ENCODE measurements around the gene OGFOD2. TPM values are rescaled to one million over a fixed set of nuclear protein-coding genes. Genes with fewer than 3 reads are reported as not detected.

OGFOD2 gene
- total and polyA plus RNA-seq, 4 donors, result 8.0 to 18.6 (median 12.3) TPM

DNA sequence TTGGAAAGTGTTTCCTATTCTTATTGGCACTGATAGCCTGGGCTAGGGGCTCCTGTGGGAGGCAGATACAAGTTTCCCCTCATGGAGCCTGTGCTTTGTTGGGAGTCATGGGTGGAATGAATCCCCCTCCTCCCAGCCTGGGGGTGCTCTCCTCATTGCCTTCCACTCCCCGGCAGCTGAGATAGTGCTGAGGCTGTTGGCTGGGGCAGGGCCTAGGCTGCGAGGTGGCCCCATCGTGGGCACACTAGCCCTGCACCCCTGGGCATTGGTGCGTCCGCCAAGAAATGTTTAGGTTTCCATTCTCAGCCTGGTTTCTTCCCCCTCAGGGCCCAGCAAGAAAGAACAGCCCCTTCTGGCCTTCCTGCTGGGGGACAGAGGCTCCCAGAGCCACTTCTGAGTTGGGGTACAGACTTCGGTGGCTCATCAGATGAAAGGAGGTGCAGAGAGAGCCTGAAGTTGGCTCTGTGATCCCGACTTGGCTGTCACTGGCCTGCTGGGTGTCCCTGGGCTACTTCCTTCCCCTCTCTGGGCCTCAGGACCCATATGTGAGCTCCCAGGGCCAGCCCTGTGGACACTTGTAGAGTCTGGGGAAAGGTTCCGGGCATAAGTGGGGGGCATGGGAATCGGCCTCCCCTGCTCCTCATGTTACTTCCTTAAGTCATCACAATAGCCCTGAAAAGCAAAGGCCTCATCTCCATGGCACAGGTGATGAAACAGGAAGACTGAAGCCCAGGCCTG, 2.8 kb downstream of the OGFOD2 start:
- Histone ChIP-seq H3K4me3 (ENCODE audit: low read depth in 1 of 3, low read length in 3 of 3) (no peak overlapping the region), H3K9me3 (ENCODE audit: control insufficient read depth in 4 of 4, low read length in 3 of 4) (no peaks in the 10 kb centered on the region), H3K9ac (ENCODE audit: low read depth in 1 of 2, low read length in 2 of 2) (no peak overlapping the region), H3K27me3 (ENCODE audit: control insufficient read depth in 4 of 4, insufficient read depth in 4 of 4, low read length in 3 of 4) (no peaks in the 10 kb centered on the region), H3K36me3 (ENCODE audit: control insufficient read depth in 4 of 4, insufficient read depth in 3 of 4, low read depth in 1 of 4, low read length in 3 of 4) (peaks cover 0 to 3% (median 2%) of the 10 kb centered on the region in 4 donors), H3K27ac (ENCODE audit: low read depth in 1 of 2, low read length in 2 of 2) (no peak overlapping the region), H3K4me1 (ENCODE audit: control insufficient read depth in 4 of 4, insufficient read depth in 4 of 4, low read length in 3 of 4) (peaks cover 4 to 74% (median 58%) of the 10 kb centered on the region in 4 donors)
- no peak for TF ChIP-seq FOXA1 (IDR thresholded peaks at IDR 0.05)
- TF ChIP-seq RXRA (IDR thresholded peaks at IDR 0.05), result no peak
- TF ChIP-seq, protein P1, sequence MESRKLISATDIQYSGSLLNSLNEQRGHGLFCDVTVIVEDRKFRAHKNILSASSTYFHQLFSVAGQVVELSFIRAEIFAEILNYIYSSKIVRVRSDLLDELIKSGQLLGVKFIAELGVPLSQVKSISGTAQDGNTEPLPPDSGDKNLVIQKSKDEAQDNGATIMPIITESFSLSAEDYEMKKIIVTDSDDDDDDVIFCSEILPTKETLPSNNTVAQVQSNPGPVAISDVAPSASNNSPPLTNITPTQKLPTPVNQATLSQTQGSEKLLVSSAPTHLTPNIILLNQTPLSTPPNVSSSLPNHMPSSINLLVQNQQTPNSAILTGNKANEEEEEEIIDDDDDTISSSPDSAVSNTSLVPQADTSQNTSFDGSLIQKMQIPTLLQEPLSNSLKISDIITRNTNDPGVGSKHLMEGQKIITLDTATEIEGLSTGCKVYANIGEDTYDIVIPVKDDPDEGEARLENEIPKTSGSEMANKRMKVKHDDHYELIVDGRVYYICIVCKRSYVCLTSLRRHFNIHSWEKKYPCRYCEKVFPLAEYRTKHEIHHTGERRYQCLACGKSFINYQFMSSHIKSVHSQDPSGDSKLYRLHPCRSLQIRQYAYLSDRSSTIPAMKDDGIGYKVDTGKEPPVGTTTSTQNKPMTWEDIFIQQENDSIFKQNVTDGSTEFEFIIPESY (IDR thresholded peaks at IDR 0.05), result no peak
- TF ChIP-seq, protein P2, sequence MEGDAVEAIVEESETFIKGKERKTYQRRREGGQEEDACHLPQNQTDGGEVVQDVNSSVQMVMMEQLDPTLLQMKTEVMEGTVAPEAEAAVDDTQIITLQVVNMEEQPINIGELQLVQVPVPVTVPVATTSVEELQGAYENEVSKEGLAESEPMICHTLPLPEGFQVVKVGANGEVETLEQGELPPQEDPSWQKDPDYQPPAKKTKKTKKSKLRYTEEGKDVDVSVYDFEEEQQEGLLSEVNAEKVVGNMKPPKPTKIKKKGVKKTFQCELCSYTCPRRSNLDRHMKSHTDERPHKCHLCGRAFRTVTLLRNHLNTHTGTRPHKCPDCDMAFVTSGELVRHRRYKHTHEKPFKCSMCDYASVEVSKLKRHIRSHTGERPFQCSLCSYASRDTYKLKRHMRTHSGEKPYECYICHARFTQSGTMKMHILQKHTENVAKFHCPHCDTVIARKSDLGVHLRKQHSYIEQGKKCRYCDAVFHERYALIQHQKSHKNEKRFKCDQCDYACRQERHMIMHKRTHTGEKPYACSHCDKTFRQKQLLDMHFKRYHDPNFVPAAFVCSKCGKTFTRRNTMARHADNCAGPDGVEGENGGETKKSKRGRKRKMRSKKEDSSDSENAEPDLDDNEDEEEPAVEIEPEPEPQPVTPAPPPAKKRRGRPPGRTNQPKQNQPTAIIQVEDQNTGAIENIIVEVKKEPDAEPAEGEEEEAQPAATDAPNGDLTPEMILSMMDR (IDR thresholded peaks at IDR 0.05; ENCODE audit: low read depth, low read length, missing input control), result no peak
- TF ChIP-seq HNF4A (conservative IDR thresholded peaks at IDR 0.05), result no peak
- TF ChIP-seq YY1 (IDR thresholded peaks at IDR 0.05), result no peak
- TF ChIP-seq RAD21 (IDR thresholded peaks at IDR 0.05), result no peak
- 93% methylated on average over 9 of the region's 9 CpGs for WGBS
- no peak for DNase-seq (ENCODE audit: low spot score)

DNA sequence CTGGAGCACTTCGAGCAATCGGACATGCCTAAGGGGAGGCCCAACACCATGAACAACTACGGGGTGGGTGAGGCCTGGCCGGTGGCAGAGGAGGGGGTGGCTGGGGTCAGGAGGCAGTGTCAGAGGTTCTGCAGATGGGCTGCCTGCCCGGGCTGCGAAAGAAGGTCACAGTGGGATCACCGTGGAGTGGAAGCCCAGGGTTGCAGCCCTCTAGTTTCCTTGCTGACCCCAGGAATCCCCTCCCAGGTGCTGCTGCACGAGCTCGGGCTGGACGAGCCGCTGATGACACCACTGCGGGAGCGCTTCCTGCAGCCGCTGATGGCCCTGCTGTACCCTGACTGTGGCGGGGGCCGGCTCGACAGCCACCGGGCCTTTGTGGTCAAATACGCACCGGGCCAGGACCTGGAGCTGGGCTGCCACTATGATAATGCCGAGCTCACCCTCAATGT, 3.5 kb downstream of the OGFOD2 start:
- DNase-seq (ENCODE audit: low spot score), result no peak
- Histone ChIP-seq H3K36me3 (ENCODE audit: control insufficient read depth in 4 of 4, insufficient read depth in 3 of 4, low read depth in 1 of 4, low read length in 3 of 4) (peaks cover 0 to 8% (median 2%) of the 10 kb centered on the region in 4 donors), H3K4me1 (ENCODE audit: control insufficient read depth in 4 of 4, insufficient read depth in 4 of 4, low read length in 3 of 4) (peaks cover 4 to 80% (median 65%) of the 10 kb centered on the region in 4 donors), H3K27ac (ENCODE audit: low read depth in 1 of 2, low read length in 2 of 2) (no peak overlapping the region), H3K9me3 (ENCODE audit: control insufficient read depth in 4 of 4, low read length in 3 of 4) (no peaks in the 10 kb centered on the region), H3K9ac (ENCODE audit: low read depth in 1 of 2, low read length in 2 of 2) (no peak overlapping the region), H3K4me3 (ENCODE audit: low read depth in 1 of 3, low read length in 3 of 3) (no peak overlapping the region), H3K27me3 (ENCODE audit: control insufficient read depth in 4 of 4, insufficient read depth in 4 of 4, low read length in 3 of 4) (no peaks in the 10 kb centered on the region)
- TF ChIP-seq RAD21 (IDR thresholded peaks at IDR 0.05) (no peak), NR2F2 (IDR thresholded peaks at IDR 0.05) (no peak), SP1 (IDR thresholded peaks at IDR 0.05) (no peak), FOXA1 (IDR thresholded peaks at IDR 0.05) (no peak), HNF4G (IDR thresholded peaks at IDR 0.05) (no peak), RXRA (IDR thresholded peaks at IDR 0.05) (no peak), TAF1 (conservative IDR thresholded peaks at IDR 0.05) (no peak), FOXA2 (IDR thresholded peaks at IDR 0.05) (no peak), HNF4A (conservative IDR thresholded peaks at IDR 0.05) (no peak), JUND (IDR thresholded peaks at IDR 0.05) (no peak), GABPA (IDR thresholded peaks at IDR 0.05 in 1 of 2, conservative IDR thresholded peaks at IDR 0.05 in 1 of 2) (no peak), YY1 (IDR thresholded peaks at IDR 0.05) (no peak), EGR1 (IDR thresholded peaks at IDR 0.05; ENCODE audit: low read depth in 2 of 2) (no peak)
- TF ChIP-seq, protein P3, sequence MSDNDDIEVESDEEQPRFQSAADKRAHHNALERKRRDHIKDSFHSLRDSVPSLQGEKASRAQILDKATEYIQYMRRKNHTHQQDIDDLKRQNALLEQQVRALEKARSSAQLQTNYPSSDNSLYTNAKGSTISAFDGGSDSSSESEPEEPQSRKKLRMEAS (IDR thresholded peaks at IDR 0.05), result no peak
- TF ChIP-seq, protein P4, sequence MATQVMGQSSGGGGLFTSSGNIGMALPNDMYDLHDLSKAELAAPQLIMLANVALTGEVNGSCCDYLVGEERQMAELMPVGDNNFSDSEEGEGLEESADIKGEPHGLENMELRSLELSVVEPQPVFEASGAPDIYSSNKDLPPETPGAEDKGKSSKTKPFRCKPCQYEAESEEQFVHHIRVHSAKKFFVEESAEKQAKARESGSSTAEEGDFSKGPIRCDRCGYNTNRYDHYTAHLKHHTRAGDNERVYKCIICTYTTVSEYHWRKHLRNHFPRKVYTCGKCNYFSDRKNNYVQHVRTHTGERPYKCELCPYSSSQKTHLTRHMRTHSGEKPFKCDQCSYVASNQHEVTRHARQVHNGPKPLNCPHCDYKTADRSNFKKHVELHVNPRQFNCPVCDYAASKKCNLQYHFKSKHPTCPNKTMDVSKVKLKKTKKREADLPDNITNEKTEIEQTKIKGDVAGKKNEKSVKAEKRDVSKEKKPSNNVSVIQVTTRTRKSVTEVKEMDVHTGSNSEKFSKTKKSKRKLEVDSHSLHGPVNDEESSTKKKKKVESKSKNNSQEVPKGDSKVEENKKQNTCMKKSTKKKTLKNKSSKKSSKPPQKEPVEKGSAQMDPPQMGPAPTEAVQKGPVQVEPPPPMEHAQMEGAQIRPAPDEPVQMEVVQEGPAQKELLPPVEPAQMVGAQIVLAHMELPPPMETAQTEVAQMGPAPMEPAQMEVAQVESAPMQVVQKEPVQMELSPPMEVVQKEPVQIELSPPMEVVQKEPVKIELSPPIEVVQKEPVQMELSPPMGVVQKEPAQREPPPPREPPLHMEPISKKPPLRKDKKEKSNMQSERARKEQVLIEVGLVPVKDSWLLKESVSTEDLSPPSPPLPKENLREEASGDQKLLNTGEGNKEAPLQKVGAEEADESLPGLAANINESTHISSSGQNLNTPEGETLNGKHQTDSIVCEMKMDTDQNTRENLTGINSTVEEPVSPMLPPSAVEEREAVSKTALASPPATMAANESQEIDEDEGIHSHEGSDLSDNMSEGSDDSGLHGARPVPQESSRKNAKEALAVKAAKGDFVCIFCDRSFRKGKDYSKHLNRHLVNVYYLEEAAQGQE (IDR thresholded peaks at IDR 0.05), result no peak
- TF ChIP-seq, protein P2 (IDR thresholded peaks at IDR 0.05; ENCODE audit: low read depth, low read length, missing input control), result no peak
- TF ChIP-seq, protein P1 (IDR thresholded peaks at IDR 0.05), result no peak
- 91% methylated on average over 21 of the region's 21 CpGs for WGBS

All from liver (tissue), 9 donors.